Hypothalamus (tissue), 51 donors: Measurements from ENCODE around the gene RETREG1.

Experiments
- DNase-seq, 51 donors: peaks; one replicate each; lab custom pipeline; 2025; lab: John Stamatoyannopoulos, UW

RETREG1 gene

DNA sequence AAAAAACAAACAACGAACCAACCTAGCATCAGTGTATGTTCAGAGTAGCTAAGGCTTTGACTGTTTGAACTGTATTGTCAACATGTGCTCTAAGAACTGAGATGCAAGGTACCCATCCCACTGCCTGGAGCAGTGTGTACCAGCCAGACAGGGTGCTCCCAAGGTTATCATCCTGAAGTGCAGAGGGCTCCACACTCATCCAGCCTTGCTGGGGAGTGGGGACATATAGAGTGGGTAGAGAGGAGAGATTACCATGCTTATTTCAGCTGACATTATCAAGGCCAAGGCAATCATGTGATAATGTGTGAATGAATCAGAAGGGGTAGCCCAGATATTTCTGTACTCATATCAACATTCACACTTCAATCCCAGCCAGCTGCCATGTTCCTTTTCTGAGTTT is 82.5 kb downstream of the RETREG1 start:
- no peak for DNase-seq

DNA sequence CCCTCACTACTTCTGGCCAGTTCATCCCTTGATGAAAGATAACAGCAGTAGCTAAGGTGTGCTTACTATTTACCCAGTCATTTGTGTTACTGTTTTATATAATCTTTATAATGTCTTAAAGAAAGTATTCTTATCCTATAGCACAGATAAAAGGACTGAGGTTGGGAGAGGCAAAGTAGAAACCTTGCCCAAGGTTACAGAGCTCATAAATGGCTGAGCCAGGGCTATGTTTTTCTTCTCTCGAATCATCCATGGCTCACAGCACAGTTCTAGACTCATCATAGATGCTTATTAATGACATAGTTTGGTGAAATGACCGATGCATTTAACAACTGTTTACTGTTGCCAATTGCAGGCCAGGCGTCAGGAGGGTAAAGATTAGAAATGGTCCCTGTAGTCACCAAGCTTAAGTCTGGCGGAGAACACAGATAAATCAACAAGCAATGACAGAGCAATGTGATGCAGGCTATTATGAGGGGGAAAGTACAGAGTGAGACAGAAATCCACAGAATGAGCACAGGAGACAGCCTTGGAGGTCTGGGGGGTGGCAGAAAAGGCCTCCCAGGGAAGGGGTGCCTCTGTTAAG is 85.6 kb downstream of the RETREG1 start:
- DNase-seq: no peak

DNA sequence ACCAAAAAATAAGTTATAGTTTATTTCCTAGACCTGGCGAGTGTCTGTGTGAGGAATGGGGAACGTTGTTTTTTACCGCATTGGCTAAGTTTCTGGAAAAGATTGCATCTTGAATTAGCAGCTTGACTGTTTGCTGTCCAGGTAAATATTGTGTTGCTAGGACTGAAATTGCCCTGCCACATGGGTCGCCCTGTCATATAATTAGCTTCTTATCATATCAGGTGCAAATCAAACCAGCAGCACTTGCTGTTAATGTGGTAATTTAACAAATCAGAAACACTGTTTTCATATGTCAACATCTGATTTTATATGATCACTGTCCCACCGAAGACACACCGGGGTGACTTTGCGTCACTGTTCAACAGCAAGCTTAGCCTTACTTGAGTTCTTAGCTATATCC is 87.5 kb downstream of the RETREG1 start:
- no peak for DNase-seq

DNA sequence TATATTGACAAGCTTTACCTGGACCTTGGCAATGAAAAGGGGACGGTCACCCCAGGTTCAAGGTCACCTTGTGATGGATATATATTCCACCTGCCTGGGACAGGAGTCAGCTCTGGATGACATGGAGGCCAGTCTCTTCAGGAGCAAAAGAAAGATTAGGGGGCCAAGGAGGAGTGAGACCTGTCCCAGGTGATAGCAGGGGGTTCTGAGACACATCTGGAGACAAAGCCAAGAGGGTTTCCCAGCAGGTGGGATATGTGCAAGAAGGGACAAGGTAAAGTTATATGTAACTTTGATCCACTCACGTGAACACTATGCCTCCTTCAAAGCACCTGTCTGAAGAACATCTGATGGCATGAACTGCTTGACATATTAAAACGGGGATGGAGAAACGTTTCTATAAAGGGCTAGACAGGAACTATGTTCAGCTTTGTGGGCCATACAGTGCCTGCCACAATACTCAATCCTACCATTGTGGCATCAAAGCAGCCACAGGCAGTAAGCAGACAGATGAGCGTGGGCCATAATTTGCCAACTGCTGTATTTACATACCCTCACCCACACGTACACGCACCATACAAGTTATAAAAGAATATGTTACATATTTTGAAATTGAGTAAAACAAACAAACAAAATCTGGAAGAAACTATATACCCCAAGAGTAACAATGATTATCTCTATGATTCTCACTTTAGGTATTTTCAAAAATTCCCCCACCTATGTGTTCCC is 88.3 kb downstream of the RETREG1 start:
- DNase-seq: no peak

DNA sequence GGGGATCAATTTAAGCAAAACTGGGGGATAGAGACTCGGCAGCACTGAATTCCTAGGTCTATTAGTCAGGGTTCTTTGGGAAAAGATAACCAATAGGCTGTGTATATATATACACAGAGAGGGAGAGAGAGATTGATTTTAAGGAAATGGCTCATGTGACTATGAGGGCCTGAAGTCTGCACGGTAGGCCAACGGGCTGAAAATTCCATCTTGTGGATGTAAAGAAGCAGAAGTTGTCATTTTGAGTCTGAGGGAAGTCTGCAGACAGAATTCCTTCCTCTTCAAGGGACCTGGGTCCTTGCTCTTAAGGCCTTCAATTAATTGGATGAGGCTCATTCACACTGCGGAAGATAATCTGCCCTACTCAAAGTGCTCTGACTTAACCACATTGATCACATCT is 91.1 kb downstream of the RETREG1 start:
- DNase-seq: no peak

DNA sequence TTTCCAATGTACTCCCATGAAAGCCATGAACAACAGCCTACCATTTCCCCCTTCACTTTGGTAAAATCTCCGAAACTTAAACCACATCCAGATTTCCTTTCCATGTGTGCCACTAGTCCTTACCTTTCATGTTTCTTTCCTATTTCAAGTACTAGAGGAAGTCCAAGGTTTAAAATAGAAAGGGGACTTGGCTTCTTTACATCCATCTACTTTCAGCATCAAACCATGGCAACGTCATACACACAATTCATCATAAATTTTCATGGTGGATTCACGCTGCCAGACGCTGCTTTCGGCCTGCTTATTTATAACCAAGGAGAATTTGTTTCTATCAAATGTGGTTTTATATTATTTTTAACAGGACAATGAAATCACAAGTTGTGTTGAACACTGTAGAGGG is 92.5 kb downstream of the RETREG1 start:
- no peak for DNase-seq

DNA sequence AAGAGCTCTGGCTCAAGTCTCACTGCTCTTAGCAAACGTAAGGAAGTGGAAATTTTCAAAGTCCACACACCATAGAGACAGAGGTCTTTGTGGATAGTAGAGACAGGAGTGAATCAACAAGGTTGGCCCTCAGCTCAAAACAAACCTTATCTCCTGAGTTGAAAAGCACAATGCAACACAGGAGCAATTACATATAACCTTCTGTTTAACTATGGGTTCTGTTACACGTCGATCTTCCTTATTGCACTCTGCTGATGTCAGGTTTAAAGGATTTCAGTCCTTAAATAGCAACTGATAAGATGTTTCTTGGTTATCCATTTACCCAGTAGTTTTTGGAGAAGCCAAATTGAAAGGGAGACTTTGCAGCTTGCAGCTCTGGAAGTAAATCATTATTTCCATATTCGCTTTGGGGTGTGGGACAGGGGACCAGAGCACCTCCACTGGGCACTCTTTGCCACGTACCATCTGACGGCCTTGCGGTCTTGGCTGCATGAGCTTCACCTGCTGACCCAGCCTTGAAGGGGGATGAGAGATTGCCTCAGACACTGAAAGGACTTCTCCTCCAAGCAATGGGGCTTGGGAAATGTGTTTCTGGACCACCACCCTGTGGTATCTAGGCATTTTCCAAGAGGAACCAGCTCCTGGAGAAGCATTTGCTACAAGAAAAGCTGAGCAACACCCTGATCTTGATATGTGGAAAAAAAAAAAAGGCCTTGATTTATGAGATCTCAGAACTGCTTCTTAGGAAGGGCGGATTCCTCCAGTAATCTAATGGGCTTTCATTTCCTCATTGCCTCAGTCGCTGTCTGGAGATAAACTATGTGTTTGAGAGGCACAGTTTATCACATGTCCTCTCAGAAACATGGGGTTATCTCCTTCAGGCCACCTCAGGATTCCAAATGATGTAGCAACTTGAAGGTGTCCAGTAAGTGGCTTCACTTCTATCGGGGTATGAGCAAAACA is 95.0 kb downstream of the RETREG1 start:
- DNase-seq: no peak

DNA sequence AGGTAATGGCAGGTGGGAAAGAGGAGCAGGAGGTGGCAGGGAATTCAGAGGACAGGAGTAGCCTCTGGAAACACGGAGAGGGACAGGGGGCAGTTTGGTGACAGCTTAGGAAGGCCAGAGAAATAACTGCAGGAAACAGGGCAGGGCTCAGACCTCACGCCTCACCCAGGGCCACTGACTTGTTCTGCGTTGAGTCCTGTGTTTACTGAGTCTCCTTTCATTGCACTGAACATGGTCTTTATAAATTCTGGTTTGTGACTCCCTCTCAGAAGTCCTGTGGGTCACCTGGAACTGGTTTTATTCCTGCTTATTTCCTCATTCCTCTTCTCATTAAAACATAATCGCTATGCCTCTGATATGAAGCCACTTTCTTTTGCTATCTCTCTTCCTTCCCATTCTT is 96.0 kb downstream of the RETREG1 start:
- no peak for DNase-seq

DNA sequence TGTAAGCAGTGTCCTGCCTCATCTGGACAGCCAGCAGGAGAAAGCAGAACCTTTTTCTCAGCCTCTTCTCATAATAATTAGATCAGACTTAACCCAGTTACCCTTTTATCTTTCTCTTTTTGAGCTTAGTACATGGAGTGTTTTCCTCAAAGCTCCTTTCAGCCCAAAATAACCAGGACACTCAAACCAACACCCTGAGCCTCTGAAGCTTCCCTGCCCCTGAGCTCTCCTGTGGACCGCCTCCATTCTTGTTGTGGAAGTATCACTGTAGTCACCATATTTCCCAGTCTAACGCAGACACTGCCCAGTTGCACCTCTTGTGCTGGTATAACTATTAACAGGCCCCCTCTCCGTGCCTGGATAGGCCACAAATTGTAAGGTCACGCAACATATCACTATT is 97.4 kb downstream of the RETREG1 start:
- no peak for DNase-seq

DNA sequence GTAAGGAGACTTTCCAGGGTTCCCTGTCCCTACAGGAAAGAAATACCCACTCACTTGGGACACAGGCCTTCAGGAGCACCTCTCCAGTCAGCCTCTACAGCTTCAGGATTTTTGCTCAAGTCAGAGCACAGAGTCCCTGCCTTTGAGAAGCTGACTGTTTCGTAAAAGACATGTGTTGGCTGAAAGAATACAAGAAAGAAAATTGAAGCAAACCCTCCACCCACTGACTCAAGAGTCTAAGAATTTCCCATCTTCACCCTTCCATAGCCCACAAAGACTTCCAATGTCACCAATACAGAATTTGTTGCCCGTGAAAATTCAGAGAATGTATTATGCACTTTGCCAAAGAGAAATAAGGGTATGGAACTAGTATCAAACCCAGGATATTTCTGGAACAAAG is 98.2 kb downstream of the RETREG1 start:
- DNase-seq: no peak

DNA sequence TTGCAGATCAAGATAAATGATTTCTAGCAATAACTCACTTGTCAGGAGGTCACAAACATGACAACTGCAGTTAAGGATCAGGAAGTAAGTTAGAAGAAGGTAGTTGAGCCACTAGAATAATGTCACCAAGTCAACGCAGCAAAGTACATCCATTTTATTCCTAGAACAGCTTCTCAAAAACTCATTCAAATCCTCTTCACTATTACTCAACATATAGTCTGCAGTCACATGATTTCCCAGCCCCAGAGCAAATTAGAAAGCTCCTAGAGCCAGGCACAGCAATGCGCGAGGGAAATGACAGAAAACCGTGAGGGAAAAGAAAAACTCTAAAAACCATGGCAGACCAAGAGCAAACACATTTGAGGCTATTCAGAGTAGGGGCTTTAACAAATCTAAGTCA is 101.3 kb downstream of the RETREG1 start:
- no peak for DNase-seq

DNA sequence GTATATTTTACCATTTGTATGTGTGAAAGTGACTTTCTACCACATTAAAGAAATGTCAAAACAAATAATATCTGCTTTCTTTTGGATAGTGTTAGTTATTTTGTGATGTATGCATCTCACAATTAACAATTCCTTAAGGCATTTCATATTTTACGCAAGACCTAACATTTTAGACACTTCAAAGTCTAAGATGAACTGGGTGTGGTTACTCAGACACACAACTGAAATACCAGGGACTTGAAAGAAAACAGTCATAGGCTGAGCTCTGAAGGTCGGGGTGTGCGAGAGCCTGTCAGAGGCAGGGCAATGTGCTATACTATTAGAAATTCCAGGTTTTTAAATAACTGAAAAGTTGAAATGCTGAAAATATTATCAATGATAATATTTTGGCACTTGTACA is 106.7 kb downstream of the RETREG1 start:
- no peak for DNase-seq

DNA sequence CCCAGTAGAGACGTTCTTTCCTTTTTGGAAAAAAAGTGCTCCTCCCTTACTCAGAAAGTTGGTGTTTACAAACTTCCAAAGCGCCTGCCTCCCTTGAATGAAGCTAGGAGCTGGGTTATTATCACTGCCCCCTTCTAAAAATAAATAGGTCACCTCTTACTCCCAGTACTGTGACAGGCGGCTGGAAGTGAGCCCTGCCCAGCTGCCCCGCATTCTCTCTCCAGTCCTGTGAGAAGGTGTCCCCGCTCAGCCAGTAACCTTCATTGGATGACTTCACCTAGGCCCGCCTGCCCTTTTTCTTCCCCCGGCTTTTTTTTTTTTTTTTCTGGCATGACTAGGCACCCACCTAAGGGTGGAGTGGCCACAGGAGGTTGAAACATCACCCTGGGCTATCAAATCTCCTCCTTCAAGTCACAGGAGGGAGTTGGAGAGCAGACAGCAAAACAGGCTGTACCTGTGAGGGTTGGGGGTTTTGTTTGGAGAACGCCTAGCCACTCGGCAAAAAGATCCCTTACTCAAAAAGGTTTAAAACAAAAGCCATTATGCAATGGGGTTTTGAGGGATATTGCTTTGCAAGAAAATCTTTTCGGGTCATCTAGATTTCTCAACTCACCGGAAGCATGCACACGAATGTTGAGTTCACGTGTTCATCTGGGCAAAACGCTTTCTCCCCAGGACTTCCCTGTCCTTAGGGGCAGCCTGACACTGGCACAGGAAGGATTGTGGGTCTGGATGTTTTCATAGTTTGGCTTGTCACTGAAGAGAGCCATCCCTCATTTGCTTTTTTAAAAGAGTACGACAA is 107.9 kb downstream of the RETREG1 start:
- DNase-seq: peak in 3 of 51 donors; percentile 4 to 13 (median 6)

DNA sequence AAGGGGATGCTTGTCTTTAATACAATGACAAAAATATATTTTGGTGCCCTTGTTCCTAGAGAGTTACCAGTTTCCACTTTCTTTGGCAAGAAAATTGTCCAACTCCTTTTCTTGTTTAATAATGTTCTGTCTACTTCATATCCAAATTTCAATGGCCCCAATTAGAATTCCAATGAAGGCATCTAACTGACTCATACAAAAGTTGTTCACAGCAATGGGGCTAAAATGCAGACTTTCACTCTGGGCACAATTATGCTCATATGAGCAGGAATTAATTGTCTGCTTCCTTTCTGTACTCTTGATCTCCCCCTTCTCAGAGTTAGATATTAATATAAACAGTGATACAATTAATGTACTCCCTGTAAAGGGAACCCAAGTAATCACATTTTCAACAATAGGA is 109.1 kb downstream of the RETREG1 start:
- no peak for DNase-seq

DNA sequence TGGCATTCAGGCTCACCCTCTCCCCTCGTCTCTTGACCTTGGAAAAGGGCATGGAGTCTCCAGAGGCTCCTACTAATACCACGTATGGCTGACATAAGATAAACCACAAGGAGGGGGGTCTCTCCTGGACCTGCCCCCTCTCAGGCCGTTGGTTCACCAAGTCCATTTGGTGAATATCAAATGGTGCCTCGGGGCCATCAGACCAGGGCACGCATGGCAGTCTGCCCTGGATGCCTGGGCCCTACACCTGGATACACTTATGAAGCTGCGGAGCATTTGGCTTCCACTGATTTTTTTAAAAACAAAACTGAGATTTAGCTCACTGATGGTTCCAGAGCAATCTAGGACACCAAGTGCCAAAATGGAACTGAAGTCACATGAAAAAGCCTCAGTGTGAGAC is 110.9 kb downstream of the RETREG1 start:
- no peak for DNase-seq

DNA sequence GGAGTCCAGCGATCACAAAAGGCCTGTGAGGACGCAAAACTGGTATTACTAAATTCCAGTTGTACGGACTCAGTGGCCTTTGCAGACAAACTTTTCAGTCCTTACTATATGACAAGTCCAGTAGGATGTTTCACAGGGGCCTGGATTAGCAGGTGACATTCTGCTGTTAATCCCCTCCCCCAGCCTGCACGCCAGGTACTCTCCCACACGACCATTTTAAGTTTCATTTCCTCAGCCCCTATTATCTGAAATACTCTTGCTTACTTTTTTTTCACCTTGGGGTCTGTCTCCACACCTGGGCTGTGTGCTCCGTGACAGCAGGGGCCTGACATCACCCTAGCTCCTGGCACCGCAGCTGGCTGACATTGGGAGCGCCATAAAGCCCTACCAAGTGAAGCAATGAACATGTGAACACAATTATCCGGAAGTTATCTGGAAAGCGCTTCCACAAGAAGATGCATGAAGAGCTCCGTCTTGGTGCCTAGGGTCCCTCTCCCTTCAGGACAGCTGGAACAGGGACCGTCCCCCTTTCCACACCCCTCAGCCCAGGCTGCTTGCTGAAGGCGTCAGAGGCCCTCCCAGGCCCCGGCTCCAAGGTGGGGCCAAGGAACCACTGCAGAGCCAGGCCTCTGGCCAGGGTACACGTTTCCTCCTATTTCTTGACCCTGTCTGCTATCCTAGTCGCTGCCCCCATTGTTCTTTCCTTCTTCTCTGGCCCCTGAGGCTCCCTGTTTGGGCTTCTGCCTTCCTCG is 111.5 kb downstream of the RETREG1 start:
- DNase-seq: no peak

DNA sequence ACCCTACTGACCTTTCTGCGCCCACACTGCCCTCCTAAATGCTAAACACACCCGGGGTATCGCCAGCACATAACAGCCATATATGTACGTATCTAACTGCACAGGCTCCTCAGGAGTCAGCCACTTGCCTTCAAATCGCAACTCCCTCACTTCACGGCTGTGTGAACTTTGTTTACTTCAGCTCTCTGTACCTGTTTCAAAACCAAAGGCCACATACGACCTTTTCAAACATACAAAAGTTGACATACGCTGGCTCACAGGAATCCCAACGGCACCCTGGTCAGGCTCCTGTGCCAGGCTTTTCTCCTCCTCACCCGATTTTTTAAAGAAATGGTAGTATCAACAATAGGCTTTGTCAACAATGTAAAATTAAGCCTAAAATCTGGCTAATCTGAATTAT is 112.2 kb downstream of the RETREG1 start:
- DNase-seq: no peak

DNA sequence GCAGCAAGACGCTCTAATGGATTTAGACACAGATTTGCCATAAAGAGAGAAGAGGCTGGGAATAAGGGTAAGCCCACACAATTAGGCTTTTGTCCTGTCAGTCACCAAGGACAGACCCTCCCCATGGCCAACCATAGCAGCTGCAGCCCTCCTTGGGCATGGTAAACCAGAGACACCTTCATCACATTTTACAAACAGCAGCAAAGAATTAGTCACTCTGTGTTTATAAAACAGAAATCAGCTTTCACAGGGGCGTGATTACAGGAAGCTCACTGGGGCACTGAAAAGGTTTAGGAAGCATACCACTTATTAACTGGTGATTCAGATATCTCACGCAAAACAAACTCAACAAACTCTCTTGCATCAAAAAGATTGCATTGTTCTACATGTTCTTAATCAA is 113.9 kb downstream of the RETREG1 start:
- no peak for DNase-seq

DNA sequence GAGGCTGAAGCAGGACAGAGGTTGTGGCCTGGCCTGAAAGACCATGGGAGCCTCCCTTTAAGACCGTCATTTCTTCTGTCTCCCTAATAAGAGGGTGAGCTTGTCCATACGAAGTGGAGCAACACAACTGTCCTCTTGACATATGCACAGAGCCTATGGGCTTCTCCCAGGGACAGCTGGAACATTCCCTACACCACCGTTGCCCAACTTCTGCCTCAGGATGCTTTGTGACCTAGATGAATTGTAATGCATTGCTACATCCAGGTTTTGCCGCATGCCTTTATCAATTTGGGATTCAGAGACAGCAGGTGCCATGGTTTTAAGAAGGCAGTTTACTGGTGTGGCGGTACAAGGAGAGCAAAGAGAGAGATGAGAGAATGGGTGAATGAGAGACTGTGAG is 116.8 kb downstream of the RETREG1 start:
- no peak for DNase-seq

DNA sequence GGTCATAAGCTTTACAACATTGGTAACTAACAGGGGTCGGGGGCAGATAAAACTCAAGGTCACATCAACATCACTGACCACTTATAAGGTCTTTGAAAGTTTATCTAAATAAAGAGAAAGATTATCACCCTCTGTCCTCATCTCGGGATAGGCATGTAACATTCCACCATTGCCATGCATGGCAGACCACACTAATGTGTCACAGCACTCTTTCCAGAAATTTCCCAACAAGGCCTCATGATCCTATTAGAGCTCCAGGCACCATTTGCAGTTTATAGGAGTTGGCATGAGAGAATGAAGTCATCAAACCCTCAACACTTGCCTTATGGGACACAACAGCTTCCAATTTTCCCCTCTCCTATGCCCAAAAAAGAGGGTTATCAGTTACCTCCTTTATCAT is 119.3 kb downstream of the RETREG1 start:
- DNase-seq: no peak
